Fibroblast of villous mesenchyme (primary cell): Measurements from ENCODE around the gene CTLA4. TPM values are rescaled to one million over a fixed set of nuclear protein-coding genes. Genes with fewer than 3 reads are reported as not detected.

Experiments used
- DNase-seq: peaks from one replicate; pipeline ENCODE4 v3.0.0-alpha.2; 2010; ENCODE audit warnings: low read depth
- H3K4me3 ChIP-seq: 2 replicates; pipeline ENCODE4 v1.5.1; 2011; ENCODE audit warnings: low read depth, mild to moderate bottlenecking, low read length
- CTCF ChIP-seq: IDR thresholded peaks from 2 replicates; pipeline ENCODE4 v1.5.1; 2012; ENCODE audit warnings: low read depth, mild to moderate bottlenecking, low read length; ENCODE audit not compliant: insufficient read depth
- total RNA-seq: library from RNA; depleted of rRNA; stranded (reverse); fragments of >200 nt; gene quantifications from 2 replicates; pipeline ENCODE4 v1.2.3, GENCODE V29; 2012

The CTLA4 gene
- total RNA-seq, 1 donor = not detected

GRCh38 chr2:203840655-203841205, 26.8 kb upstream of the CTLA4 start:
- H3K4me3 ChIP-seq = no peak overlapping the region
- no peak for TF ChIP-seq CTCF
- DNase-seq = no peak

DNA sequence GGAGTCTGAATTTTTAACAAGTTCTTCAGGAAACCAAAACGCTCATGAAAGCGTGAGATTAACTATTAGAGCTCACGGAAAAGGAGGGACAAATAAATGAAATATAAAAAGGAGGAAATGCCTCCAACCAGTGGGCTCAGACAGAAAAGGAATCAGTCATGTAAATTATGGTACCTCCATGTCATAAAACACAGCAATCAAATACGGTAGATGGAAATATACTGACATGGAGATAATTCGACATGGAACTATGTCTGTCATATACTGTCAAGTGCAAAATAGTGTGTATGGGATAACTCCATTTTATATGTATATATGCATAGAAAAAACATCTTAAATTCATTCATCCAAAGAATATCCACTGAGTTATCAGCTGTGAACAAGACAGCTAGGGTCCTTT, 25.9 kb upstream of the CTLA4 start:
- TF ChIP-seq CTCF = no peak
- no peak overlapping the region for H3K4me3 ChIP-seq
- no peak for DNase-seq

DNA sequence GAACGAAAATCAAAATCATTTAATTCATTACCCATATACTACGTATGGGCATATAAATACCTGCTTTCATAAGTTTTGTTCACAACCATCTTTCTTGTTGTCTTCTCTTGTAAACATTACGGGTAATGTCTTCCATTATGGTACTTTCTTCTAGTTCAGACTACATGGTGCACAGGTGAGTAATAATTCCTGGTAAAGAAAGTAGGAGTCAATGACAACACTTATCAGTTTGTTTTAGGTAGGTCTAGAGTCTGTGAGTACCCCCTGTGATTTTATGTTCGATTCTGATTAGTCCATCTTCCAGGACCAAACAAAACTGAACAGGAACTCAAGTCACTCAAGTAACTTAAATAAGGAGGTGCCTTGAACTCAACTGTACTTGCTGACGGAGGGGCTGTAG, 25.2 kb upstream of the CTLA4 start:
- no peak for TF ChIP-seq CTCF

DNA sequence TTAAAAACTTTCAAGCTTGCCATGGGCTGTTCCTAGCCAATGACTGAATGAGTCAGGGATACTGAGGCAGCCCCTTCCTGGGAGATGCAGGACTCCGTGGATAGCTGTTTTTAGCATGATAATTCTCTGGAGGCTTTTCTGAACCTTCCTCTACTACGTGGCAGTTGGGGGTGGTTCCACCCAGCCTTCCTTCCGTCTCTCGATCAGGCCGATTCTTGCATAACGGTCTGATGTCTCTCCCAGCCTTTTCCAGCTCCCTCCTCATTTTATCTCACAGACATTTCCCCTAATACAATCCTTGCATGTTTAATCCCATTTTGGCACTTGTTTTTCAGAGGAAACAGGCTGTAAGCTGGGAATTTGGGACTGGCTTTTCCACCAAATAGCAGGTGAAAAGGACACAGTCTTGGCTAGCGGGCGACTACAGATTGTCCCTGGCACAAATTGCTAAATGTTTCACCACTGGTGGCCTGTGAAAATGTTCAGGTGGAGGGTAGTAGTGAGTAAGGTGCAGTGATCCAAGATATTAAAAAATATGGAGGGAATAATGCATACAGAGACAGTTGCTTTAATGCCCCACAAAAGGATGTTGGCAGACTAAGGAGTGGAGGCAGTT, 21.0 kb upstream of the CTLA4 start:
- DNase-seq = no peak
- H3K4me3 ChIP-seq = no peak overlapping the region
- TF ChIP-seq CTCF = no peak

More for the DNA sequence above, 25.2 kb upstream of the CTLA4 start:
- no peak overlapping the region for H3K4me3 ChIP-seq
- no peak for DNase-seq

DNA sequence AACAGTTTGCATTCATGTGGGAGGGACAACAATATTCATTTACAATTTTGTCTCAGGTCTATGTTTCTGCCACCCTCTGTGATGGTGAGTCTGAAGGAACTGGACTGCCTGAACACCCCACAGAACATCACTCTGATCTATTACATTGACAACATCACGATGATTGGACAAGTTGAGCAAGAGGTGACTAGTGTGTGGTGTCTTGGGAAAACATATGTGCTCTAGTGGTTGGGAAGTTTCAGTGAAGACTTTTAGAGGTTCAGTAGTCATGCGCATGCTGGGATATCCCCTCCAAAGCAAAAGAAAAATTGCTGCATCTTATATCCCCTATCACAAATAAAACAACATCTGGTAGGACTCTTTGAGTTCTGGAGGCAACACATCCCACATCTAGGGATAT, 18.6 kb upstream of the CTLA4 start:
- H3K4me3 ChIP-seq = no peak overlapping the region
- no peak for TF ChIP-seq CTCF
- DNase-seq = no peak

DNA sequence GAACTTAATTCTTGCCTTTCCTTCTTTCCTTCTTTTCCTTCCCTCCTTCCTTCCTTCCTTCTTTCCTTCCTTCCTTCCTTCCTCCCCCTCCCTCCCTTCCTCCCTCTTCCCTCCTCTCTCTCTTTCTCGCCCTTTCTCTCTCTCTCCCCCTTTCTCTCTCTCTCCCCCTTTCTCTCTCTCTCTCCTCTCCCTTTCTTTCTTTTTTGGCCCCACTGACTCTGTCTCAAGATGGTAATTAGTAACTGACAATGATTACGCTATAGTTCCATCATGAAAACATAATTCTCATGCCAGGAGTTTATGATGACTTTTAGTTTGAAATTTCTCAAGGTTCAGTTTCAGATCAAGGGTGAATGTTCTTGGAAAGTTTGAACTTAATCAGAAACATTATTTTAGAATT, 14.8 kb upstream of the CTLA4 start:
- no peak for DNase-seq
- no peak for TF ChIP-seq CTCF
- no peak overlapping the region for H3K4me3 ChIP-seq

DNA sequence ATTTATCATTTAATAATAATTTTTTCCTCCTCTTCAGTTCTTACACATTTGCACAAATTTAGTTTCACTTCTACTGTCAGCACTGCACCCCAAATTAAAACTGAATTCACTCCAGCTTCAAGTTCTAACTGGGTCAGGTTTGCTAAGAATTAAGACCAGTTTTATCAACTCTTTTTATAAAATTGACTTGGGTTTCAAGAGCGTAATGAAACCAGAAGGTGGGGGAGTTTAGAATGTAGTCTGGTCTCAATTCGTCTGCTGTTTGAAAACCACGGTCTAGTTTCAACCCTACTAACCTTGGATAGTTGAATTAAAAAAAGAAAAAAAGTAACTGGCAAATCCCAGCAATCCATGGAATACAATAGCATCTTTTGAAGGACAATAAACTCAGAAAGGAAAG, 14.3 kb upstream of the CTLA4 start:
- TF ChIP-seq CTCF = no peak
- no peak overlapping the region for H3K4me3 ChIP-seq

More for the DNA sequence above, 14.3 kb upstream of the CTLA4 start:
- no peak for DNase-seq
